ENCODE data around the gene BPIFB3. TPM values are rescaled to one million over a fixed set of nuclear protein-coding genes. Genes with fewer than 3 reads are reported as not detected.

BPIFB3 gene
- polyA plus RNA-seq, 3 donors = not detected

DNA sequence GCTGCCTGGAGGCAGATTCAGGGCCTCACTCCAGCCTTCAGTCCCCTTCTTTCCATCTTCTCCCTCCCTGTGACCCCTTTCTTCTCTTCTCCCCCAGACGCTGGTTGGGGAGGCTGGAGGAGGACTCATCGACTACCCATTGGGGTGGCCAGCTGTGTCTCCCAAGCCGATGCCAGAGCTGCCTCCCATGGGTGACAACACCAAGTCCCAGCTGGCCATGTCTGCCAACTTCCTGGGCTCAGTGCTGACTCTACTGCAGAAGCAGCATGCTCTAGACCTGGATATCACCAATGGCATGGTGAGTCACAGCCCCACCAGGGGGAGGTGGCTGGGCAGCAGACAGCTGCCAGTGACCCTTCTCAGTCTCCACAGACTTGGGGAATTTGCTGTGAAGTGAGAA is 38.7 kb downstream of the BPIFB3 start:
- Mint-ChIP-seq H3K4me3 (no peak overlapping the region), H3K27ac (no peak overlapping the region), H3K4me1 (no peaks in the 10 kb centered on the region), H3K9me3 (no peaks in the 10 kb centered on the region), H3K27me3 (ENCODE audit: low read depth in 3 of 3) (peaks cover 2 to 4% (median 3%) of the 10 kb centered on the region in 3 donors), H3K36me3 (no peaks in the 10 kb centered on the region)
- no peak overlapping the region for H2AFZ ChIP-seq (ENCODE audit: insufficient read depth, low read depth, low read length, poor library complexity, severe bottlenecking)
- H3K27me3 ChIP-seq (ENCODE audit: control insufficient read depth in 2 of 2, insufficient read depth in 2 of 2, low read length in 2 of 2) = no peaks in the 10 kb centered on the region
- H3K4me1 ChIP-seq (ENCODE audit: control insufficient read depth in 1 of 2, insufficient read depth in 2 of 2, low read length in 2 of 2) = no peaks in the 10 kb centered on the region
- H3K27ac ChIP-seq (ENCODE audit: low read depth in 1 of 2, low read length in 2 of 2) = no peak overlapping the region
- no peaks in the 10 kb centered on the region for H3K9me3 ChIP-seq (replicated peaks in 1 of 2; ENCODE audit: control insufficient read depth in 1 of 2, insufficient read depth in 1 of 2, low read length in 2 of 2)
- no peaks in the 10 kb centered on the region for H3K36me3 ChIP-seq (replicated peaks in 1 of 2; ENCODE audit: control insufficient read depth in 1 of 2, insufficient read depth in 2 of 2, low read length in 2 of 2)
- H4K20me1 ChIP-seq (ENCODE audit: insufficient read depth, low read length) = no peaks in the 10 kb centered on the region
- no peak overlapping the region for H3K4me3 ChIP-seq (replicated peaks in 1 of 3; ENCODE audit: low read depth in 2 of 3, low read length in 3 of 3)
- no peak overlapping the region for H3K9ac ChIP-seq (ENCODE audit: insufficient read depth, low read length, poor library complexity, severe bottlenecking)
- H3K4me2 ChIP-seq (replicated peaks; ENCODE audit: extremely low read depth, low read length, poor library complexity, severe bottlenecking) = no peak overlapping the region
- H3K79me2 ChIP-seq (ENCODE audit: insufficient read depth, low read length) = no peaks in the 10 kb centered on the region
- intact Hi-C loops (cut with micrococcal nuclease) = no loop called here
- no peak for DNase-seq
- 97% methylated on average over 2 of the region's 3 CpGs for WGBS (ENCODE audit: insufficient coverage)
- TF ChIP-seq, protein P1, sequence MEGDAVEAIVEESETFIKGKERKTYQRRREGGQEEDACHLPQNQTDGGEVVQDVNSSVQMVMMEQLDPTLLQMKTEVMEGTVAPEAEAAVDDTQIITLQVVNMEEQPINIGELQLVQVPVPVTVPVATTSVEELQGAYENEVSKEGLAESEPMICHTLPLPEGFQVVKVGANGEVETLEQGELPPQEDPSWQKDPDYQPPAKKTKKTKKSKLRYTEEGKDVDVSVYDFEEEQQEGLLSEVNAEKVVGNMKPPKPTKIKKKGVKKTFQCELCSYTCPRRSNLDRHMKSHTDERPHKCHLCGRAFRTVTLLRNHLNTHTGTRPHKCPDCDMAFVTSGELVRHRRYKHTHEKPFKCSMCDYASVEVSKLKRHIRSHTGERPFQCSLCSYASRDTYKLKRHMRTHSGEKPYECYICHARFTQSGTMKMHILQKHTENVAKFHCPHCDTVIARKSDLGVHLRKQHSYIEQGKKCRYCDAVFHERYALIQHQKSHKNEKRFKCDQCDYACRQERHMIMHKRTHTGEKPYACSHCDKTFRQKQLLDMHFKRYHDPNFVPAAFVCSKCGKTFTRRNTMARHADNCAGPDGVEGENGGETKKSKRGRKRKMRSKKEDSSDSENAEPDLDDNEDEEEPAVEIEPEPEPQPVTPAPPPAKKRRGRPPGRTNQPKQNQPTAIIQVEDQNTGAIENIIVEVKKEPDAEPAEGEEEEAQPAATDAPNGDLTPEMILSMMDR (IDR thresholded peaks at IDR 0.05) = no peak

DNA sequence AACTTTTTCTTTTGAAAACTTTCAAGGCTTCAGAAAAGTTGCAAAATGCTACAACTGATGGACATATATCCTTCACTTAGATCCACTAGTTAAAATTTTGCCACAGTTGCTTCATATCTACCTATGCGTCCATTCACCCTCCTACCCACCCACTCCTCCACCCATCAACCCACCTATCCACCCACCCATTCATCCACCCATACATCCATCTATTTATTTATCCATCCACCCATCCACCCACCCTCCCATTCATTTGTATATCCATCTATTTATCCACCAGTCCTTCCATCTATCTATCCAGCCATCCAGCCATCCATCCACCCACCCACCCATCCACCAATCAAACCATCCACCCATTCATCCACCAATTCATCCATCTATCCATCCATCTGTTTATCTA is 39.4 kb downstream of the BPIFB3 start:
- no peak overlapping the region for H2AFZ ChIP-seq (ENCODE audit: insufficient read depth, low read depth, low read length, poor library complexity, severe bottlenecking)
- WGBS (ENCODE audit: insufficient coverage) = 86% methylated on average over 1 of the region's 1 CpG
- intact Hi-C loops (cut with micrococcal nuclease) = no loop called here
- Mint-ChIP-seq H3K9me3 (no peaks in the 10 kb centered on the region), H3K4me1 (no peaks in the 10 kb centered on the region), H3K36me3 (no peaks in the 10 kb centered on the region), H3K27ac (no peak overlapping the region), H3K27me3 (ENCODE audit: low read depth in 3 of 3) (peaks cover 0 to 4% (median 0%) of the 10 kb centered on the region in 3 donors), H3K4me3 (no peak overlapping the region)
- no peaks in the 10 kb centered on the region for H3K4me1 ChIP-seq (ENCODE audit: control insufficient read depth in 1 of 2, insufficient read depth in 2 of 2, low read length in 2 of 2)
- no peak overlapping the region for H3K4me2 ChIP-seq (replicated peaks; ENCODE audit: extremely low read depth, low read length, poor library complexity, severe bottlenecking)
- DNase-seq = no peak
- H3K27me3 ChIP-seq (ENCODE audit: control insufficient read depth in 2 of 2, insufficient read depth in 2 of 2, low read length in 2 of 2) = no peaks in the 10 kb centered on the region
- no peaks in the 10 kb centered on the region for H3K36me3 ChIP-seq (replicated peaks in 1 of 2; ENCODE audit: control insufficient read depth in 1 of 2, insufficient read depth in 2 of 2, low read length in 2 of 2)
- TF ChIP-seq, protein P1 (IDR thresholded peaks at IDR 0.05) = no peak
- H3K4me3 ChIP-seq (replicated peaks in 1 of 3; ENCODE audit: low read depth in 2 of 3, low read length in 3 of 3) = no peak overlapping the region
- H3K79me2 ChIP-seq (ENCODE audit: insufficient read depth, low read length) = no peaks in the 10 kb centered on the region
- H3K27ac ChIP-seq (ENCODE audit: low read depth in 1 of 2, low read length in 2 of 2) = no peak overlapping the region
- no peaks in the 10 kb centered on the region for H4K20me1 ChIP-seq (ENCODE audit: insufficient read depth, low read length)
- H3K9me3 ChIP-seq (replicated peaks in 1 of 2; ENCODE audit: control insufficient read depth in 1 of 2, insufficient read depth in 1 of 2, low read length in 2 of 2) = no peaks in the 10 kb centered on the region
- H3K9ac ChIP-seq (ENCODE audit: insufficient read depth, low read length, poor library complexity, severe bottlenecking) = no peak overlapping the region

Data from CD14-positive monocyte (primary cell).